Right atrium auricular region (tissue), 2 donors: ENCODE data around the gene PTGS1. TPM values are rescaled to one million over a fixed set of nuclear protein-coding genes. Genes with fewer than 3 reads are reported as not detected.
"Not testable (repeated sequence)": the region's sequence is repeated elsewhere in the genome, so short reads cannot be mapped to it uniquely, and the experiment has no call there.

Experiments
- DNase-seq: peaks from one replicate; pipeline ENCODE4 v3.0.0-alpha.2; 2019; ENCODE audit warnings: low spot score
- H3K27ac ChIP-seq, 2 donors: fragments of 200-600 bp; sonication (generic); 1 replicate in 1 of 2; 2 replicates in 1 of 2; pipeline ENCODE4 v1.5.1; 2016 to 2019
- H3K27me3 ChIP-seq, 2 donors: fragments of 200-600 bp; sonication (generic); one replicate each; pipeline versions ENCODE4 v1.5.1 to v1.6.0; 2017 to 2019
- H3K36me3 ChIP-seq: fragments of 200-600 bp; sonication (generic); one replicate; pipeline ENCODE4 v1.5.1; 2016
- H3K4me1 ChIP-seq, 2 donors: fragments of 200-600 bp; sonication (generic); one replicate each; pipeline versions ENCODE4 v1.5.1 to v1.6.0; 2017 to 2019
- H3K4me3 ChIP-seq, 2 donors: fragments of 200-600 bp; sonication (generic); 1 replicate in 1 of 2; 2 replicates in 1 of 2; pipeline ENCODE4 v1.5.1; 2017 to 2019; ENCODE audit warnings: mild to moderate bottlenecking in 1 of 2, moderate library complexity in 1 of 2
- H3K9me3 ChIP-seq, 2 donors: fragments of 200-600 bp; sonication (generic); one replicate each; pipeline ENCODE4 v1.5.1; 2019
- total RNA-seq, 2 donors: library from RNA; depleted of rRNA; stranded (reverse); fragments of >200 nt; gene quantifications; one replicate each; pipeline ENCODE4 v1.1.0, GENCODE V29; 2016
- TF ChIP-seq, protein P1 (sequence below), 2 donors: fragments of 200-600 bp; sonication (generic); IDR thresholded peaks; one replicate each; pipeline ENCODE4 v1.5.1; 2019; ENCODE audit warnings: antibody characterized with exemption in 2 of 2

Gene PTGS1
- total RNA-seq, 2 donors from 2014 or later = 14.6 to 46.0 TPM

DNA sequence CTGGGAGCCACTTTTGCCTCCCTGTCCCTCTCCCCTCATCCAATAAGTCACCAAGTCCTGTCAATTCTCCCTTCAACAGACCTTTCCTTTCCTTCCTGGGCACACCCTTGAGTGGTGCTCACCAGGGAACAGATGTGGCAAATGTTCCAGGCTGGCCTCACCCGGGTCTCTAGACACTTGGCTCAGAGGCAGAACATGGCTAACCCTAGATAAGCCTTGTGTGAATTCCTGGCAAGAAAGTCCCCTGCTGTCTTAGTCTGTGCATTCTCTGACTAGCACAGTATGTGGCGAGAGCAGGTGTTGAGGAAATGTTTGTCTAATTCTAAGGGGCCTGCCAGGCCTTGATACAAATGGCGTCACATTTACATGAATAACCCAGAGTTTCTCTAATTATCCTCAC is 41.2 kb upstream of the PTGS1 start:
- peaks cover 0 to 17% of the 10 kb centered on the region in 2 donors for H3K4me1 ChIP-seq
- no peaks in the 10 kb centered on the region for H3K27me3 ChIP-seq
- H3K9me3 ChIP-seq = no peaks in the 10 kb centered on the region
- H3K36me3 ChIP-seq = no peaks in the 10 kb centered on the region
- TF ChIP-seq, protein P1, sequence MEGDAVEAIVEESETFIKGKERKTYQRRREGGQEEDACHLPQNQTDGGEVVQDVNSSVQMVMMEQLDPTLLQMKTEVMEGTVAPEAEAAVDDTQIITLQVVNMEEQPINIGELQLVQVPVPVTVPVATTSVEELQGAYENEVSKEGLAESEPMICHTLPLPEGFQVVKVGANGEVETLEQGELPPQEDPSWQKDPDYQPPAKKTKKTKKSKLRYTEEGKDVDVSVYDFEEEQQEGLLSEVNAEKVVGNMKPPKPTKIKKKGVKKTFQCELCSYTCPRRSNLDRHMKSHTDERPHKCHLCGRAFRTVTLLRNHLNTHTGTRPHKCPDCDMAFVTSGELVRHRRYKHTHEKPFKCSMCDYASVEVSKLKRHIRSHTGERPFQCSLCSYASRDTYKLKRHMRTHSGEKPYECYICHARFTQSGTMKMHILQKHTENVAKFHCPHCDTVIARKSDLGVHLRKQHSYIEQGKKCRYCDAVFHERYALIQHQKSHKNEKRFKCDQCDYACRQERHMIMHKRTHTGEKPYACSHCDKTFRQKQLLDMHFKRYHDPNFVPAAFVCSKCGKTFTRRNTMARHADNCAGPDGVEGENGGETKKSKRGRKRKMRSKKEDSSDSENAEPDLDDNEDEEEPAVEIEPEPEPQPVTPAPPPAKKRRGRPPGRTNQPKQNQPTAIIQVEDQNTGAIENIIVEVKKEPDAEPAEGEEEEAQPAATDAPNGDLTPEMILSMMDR (IDR thresholded peaks at IDR 0.05) = no peak
- H3K27ac ChIP-seq = no peak overlapping the region
- no peak for DNase-seq
- H3K4me3 ChIP-seq = no peak overlapping the region

DNA sequence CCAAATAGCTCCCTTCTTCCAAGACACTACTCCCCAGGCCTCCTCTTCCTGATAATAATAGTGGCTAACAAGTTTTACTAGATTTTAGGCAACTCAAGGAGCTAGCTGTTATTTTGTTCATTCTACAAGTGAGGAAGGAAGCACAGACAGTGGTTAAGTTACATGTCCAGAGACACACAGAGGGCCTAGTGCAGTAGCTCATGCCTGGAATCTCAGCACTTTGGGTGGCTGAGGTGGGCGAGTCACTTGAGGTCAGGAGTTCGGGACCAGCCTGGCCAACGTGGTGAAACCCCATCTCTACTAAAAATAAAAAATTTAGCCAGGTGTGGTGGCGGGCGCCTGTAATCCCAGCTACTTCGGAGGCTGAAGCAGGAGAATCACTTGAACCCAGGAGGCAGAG is 40.4 kb upstream of the PTGS1 start:
- H3K9me3 ChIP-seq, DNase-seq, H3K27ac ChIP-seq, H3K27me3 ChIP-seq, H3K36me3 ChIP-seq, H3K4me3 ChIP-seq: not testable (repeated sequence)
- H3K4me1 ChIP-seq = peaks cover 0 to 17% of the 10 kb centered on the region in 2 donors

GRCh38 chr9:122331523-122331927 is 39.3 kb upstream of the PTGS1 start:
- Histone ChIP-seq H3K27me3 (no peaks in the 10 kb centered on the region), H3K4me3 (no peak overlapping the region), H3K27ac (no peak overlapping the region), H3K9me3 (no peaks in the 10 kb centered on the region), H3K4me1 (peaks cover 0 to 17% of the 10 kb centered on the region in 2 donors), H3K36me3 (no peaks in the 10 kb centered on the region)
- TF ChIP-seq, protein P1 (IDR thresholded peaks at IDR 0.05) = no peak
- no peak for DNase-seq

DNA sequence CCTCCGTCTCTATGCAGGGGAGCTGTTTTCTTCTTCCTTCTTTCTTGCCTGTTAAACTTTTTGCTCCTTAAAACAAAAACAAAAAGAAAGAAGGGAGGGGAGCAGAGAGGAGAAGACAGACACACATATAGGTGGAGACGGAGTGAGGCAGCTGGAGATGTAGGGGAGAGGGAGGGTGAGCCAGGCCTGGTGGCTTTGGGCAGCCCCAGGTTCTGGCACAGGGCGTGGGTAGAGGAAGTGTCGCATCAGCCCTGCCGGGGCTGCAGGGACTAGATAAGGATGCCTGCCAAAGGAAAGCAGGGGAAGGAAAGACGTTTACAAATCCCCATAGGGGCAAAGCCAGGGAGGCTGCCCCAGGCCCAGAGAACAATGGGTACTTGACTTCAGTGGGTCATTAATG is 38.7 kb upstream of the PTGS1 start:
- Histone ChIP-seq H3K27ac (no peak overlapping the region), H3K36me3 (no peaks in the 10 kb centered on the region), H3K9me3 (no peaks in the 10 kb centered on the region), H3K4me3 (no peak overlapping the region), H3K4me1 (peaks cover 0 to 17% of the 10 kb centered on the region in 2 donors), H3K27me3 (no peaks in the 10 kb centered on the region)
- no peak for DNase-seq
- TF ChIP-seq, protein P1 (IDR thresholded peaks at IDR 0.05) = no peak

- H3K4me1 ChIP-seq = peaks cover 0 to 17% of the 10 kb centered on the region in 2 donors
- no peaks in the 10 kb centered on the region for H3K36me3 ChIP-seq
- H3K27ac ChIP-seq = no peak overlapping the region
- H3K9me3 ChIP-seq = no peaks in the 10 kb centered on the region
- H3K27me3 ChIP-seq = no peaks in the 10 kb centered on the region
- no peak overlapping the region for H3K4me3 ChIP-seq
- DNase-seq = no peak
- TF ChIP-seq, protein P1 (IDR thresholded peaks at IDR 0.05) = no peak
Observed at GRCh38 chr9:122332644-122333043, 38.2 kb upstream of the PTGS1 start.

DNA sequence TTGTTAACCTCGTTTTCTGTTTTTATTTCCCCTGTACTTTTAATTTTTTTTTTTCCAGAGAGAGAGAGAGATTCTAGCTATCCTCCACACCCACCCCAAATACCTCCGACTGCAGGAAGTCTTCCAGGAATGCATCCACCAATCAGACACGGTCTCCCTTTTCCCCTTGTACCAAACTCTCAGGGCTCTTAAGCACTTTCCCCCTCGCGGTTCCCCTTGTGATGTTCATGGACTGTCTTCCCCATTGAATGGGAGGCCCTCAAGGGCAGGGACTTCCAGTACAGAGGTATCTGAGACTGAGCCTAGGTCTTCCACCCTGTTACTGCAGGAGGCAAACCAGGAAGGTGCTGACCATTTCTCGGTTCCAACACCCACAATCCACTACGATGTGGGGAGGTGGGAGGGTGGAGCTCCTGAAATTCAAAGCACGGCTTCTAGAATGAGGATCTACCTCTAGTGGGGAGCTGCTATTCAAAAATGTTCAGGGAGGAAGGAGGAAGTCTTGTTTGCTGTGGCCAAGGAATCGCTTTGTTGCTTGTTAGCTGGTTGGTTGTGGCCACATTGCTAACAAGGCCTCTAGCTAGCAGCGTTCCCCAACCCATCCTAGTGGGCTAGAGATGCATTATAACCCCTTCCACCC is 37.5 kb upstream of the PTGS1 start:
- Histone ChIP-seq H3K4me1 (peaks cover 0 to 17% of the 10 kb centered on the region in 2 donors), H3K9me3 (no peaks in the 10 kb centered on the region), H3K27ac (no peak overlapping the region), H3K27me3 (no peaks in the 10 kb centered on the region), H3K4me3 (no peak overlapping the region), H3K36me3 (no peaks in the 10 kb centered on the region)
- TF ChIP-seq, protein P1 (IDR thresholded peaks at IDR 0.05) = no peak
- no peak for DNase-seq
